Adrenal gland (tissue), 5 donors: Measurements from ENCODE around the gene CDK4.

Experiments used
- POLR2A ChIP-seq, 2 donors: fragments of 450-650 bp; IDR thresholded peaks; one replicate each; pipeline ENCODE4 v1.6.1; 2017; ENCODE audit warnings: antibody characterized with exemption in 2 of 2, mild to moderate bottlenecking in 2 of 2, moderate library complexity in 1 of 2
- TF ChIP-seq, protein P1 (sequence below), 6 experiments: fragments of 450-650 bp in 4 of 6; fragments of 200-600 bp in 2 of 6; sonication (generic) in 1 of 6; IDR thresholded peaks; 1 replicate in 5 of 6; 2 replicates in 1 of 6; pipeline versions ENCODE4 v1.5.1 to v1.8.0; 2016 to 2021; ENCODE audit warnings: antibody characterized with exemption in 6 of 6, mild to moderate bottlenecking in 2 of 6, moderate library complexity in 1 of 6
- donor health status: DM: no; HTN: no; CAD: no.

DNA sequence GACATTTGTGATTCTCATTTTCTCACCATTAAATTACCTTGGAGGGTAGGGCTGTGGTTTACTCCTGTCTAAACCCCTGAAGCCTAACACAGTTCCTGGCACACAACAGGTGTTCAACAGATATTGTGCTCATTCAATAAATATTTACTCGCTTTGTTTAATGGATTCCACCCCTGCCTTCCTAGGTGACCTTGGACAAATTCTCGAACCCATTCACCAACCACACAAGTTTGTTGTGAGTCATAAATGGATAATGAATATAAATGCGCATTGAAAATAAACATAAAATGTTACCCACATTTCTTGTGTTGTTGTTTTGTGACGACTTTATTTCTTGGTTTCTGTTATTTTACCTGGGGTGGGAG is 30.1 kb upstream of the CDK4 start:
- TF ChIP-seq POLR2A (IDR thresholded peaks at IDR 0.05): no peak
- TF ChIP-seq, protein P1, sequence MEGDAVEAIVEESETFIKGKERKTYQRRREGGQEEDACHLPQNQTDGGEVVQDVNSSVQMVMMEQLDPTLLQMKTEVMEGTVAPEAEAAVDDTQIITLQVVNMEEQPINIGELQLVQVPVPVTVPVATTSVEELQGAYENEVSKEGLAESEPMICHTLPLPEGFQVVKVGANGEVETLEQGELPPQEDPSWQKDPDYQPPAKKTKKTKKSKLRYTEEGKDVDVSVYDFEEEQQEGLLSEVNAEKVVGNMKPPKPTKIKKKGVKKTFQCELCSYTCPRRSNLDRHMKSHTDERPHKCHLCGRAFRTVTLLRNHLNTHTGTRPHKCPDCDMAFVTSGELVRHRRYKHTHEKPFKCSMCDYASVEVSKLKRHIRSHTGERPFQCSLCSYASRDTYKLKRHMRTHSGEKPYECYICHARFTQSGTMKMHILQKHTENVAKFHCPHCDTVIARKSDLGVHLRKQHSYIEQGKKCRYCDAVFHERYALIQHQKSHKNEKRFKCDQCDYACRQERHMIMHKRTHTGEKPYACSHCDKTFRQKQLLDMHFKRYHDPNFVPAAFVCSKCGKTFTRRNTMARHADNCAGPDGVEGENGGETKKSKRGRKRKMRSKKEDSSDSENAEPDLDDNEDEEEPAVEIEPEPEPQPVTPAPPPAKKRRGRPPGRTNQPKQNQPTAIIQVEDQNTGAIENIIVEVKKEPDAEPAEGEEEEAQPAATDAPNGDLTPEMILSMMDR (IDR thresholded peaks at IDR 0.05): no peak
